Peyer's patch (tissue), 4 donors: ENCODE measurements around the gene SUN2. TPM values are rescaled to one million over a fixed set of nuclear protein-coding genes. Genes with fewer than 3 reads are reported as not detected.
A peak's percentile ranks its signal among the peaks of the same experiment; 100 is the strongest.

Experiments used
- DNase-seq, 3 donors: peaks; one replicate each; pipeline ENCODE4 v3.0.0-alpha.2; 2017 to 2019
- H3K27ac ChIP-seq, 4 donors: fragments of 200-600 bp; sonication (generic); one replicate each; pipeline ENCODE4 v1.5.1; 2016 to 2019
- H3K27me3 ChIP-seq, 2 donors: fragments of 200-600 bp; sonication (generic); one replicate each; pipeline ENCODE4 v1.5.1; 2019
- H3K36me3 ChIP-seq, 3 donors: fragments of 200-600 bp; sonication (generic); one replicate each; pipeline ENCODE4 v1.5.1; 2016 to 2019
- H3K4me1 ChIP-seq, 4 donors: fragments of 200-600 bp; sonication (generic); one replicate each; pipeline ENCODE4 v1.5.1; 2016 to 2019
- H3K4me3 ChIP-seq, 4 donors: fragments of 200-600 bp; sonication (generic); 1 replicate in 3 of 4; 2 replicates in 1 of 4; pipeline ENCODE4 v1.5.1; 2016 to 2019; ENCODE audit warnings: mild to moderate bottlenecking in 1 of 4
- H3K9me3 ChIP-seq, 4 donors: fragments of 200-600 bp; sonication (generic); one replicate each; pipeline ENCODE4 v1.5.1; 2016 to 2019; ENCODE audit warnings: mild to moderate bottlenecking in 1 of 4
- POLR2A ChIP-seq, 2 donors: fragments of 450-650 bp; IDR thresholded peaks; one replicate each; pipeline ENCODE4 v1.5.1; 2017; ENCODE audit warnings: antibody characterized with exemption in 2 of 2, mild to moderate bottlenecking in 2 of 2, moderate library complexity in 2 of 2
- total RNA-seq, 4 donors: library from RNA; depleted of rRNA; stranded (reverse); fragments of >200 nt; gene quantifications; one replicate each; pipeline ENCODE4 v1.1.0, GENCODE V29; 2016
- TF ChIP-seq, protein P1 (sequence below), 6 experiments: fragments of 450-650 bp in 4 of 6; fragments of 200-600 bp in 2 of 6; sonication (generic) in 1 of 6; IDR thresholded peaks; one replicate each; pipeline ENCODE4 v1.5.1; 2017 to 2019; ENCODE audit warnings: antibody characterized with exemption in 6 of 6, mild to moderate bottlenecking in 3 of 6, moderate library complexity in 1 of 6

Gene SUN2
- total RNA-seq, 4 donors from 2014 or later = 171 to 291 (median 248) TPM

DNA sequence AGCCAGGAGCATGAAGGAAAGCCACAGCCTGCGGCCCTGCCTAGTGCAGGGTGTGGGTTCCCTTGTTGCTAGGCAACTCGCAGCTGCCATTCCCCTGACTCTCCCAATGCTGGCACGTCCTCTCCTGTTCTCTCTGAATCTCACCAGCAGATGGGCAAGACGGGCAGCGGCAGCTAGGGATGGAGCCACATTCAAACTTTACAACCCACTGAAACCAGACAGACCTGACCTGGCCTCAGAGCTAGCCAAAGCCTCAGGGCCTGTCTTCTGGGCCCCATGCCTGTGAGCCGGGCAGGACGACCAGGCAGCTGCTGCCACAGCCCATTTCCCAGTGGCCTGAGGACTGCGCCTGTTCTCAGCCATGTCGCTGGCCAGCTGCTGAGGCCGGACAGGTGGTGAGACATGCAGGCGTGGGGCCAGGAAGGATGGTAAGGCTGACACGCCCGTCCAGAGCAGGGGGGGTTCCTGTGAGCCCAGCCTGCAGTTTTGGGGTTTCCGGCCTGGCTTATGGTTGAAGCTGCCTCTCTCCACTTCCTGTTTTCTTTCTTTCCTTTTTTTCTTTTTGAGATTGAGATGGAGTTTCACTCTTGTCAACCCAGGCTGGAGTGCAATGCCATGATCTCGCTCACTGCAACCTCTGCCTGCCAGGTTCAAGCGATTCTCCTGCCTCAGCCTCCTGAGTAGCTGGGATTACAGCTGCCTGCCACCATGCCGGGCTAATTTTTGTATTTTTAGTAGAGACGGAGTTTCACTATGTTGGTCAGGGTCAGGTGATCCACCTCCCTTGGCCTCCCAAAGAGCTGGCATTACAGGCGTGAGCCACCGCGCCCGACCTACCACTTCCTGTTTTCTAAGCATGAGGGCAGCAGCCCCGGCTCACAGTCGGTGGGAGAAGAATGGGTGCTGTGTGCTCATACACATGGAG, 4.1 kb downstream of the SUN2 start:
- TF ChIP-seq, protein P1, sequence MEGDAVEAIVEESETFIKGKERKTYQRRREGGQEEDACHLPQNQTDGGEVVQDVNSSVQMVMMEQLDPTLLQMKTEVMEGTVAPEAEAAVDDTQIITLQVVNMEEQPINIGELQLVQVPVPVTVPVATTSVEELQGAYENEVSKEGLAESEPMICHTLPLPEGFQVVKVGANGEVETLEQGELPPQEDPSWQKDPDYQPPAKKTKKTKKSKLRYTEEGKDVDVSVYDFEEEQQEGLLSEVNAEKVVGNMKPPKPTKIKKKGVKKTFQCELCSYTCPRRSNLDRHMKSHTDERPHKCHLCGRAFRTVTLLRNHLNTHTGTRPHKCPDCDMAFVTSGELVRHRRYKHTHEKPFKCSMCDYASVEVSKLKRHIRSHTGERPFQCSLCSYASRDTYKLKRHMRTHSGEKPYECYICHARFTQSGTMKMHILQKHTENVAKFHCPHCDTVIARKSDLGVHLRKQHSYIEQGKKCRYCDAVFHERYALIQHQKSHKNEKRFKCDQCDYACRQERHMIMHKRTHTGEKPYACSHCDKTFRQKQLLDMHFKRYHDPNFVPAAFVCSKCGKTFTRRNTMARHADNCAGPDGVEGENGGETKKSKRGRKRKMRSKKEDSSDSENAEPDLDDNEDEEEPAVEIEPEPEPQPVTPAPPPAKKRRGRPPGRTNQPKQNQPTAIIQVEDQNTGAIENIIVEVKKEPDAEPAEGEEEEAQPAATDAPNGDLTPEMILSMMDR (IDR thresholded peaks at IDR 0.05) = no peak
- TF ChIP-seq POLR2A (IDR thresholded peaks at IDR 0.05) = no peak
- Histone ChIP-seq H3K27ac (peak overlapping the region; percentile 73 to 100 (median 98)), H3K9me3 (no peaks in the 10 kb centered on the region), H3K4me1 (peaks cover 2 to 40% (median 26%) of the 10 kb centered on the region in 4 donors), H3K4me3 (peak overlapping the region in 3 of 4 donors; percentile 12 to 32 (median 16)), H3K27me3 (no peaks in the 10 kb centered on the region), H3K36me3 (peaks cover 0 to 62% (median 2%) of the 10 kb centered on the region in 3 donors)
- DNase-seq = peak in 2 of 3 donors; percentile 95

DNA sequence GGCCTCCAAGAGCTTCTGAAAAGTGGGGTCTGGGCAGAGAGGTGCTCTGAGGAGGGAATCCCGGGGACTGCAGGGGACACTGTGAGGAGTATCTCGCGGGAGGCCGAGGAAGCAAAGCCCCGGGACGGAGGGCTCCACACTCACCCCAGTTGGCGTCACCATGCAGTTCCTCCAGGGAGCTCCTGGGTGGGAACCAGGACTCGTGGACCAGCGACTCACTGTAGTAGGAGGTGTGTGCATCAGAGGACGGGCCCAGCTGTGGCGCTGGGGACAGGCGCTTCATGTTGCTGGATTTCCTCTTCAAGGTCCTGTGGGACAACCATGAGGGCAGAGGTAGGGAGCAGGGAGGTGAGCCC, 4.8 kb downstream of the SUN2 start:
- Histone ChIP-seq H3K4me3 (peak overlapping the region in 2 of 4 donors; percentile 12 to 32), H3K4me1 (peaks cover 2 to 35% (median 24%) of the 10 kb centered on the region in 4 donors), H3K36me3 (peaks cover 0 to 68% (median 2%) of the 10 kb centered on the region in 3 donors), H3K27ac (peak overlapping the region; percentile 50 to 100 (median 86)), H3K27me3 (no peaks in the 10 kb centered on the region), H3K9me3 (no peaks in the 10 kb centered on the region)
- TF ChIP-seq, protein P1 (IDR thresholded peaks at IDR 0.05) = no peak
- TF ChIP-seq POLR2A (IDR thresholded peaks at IDR 0.05) = no peak
- no peak for DNase-seq

DNA sequence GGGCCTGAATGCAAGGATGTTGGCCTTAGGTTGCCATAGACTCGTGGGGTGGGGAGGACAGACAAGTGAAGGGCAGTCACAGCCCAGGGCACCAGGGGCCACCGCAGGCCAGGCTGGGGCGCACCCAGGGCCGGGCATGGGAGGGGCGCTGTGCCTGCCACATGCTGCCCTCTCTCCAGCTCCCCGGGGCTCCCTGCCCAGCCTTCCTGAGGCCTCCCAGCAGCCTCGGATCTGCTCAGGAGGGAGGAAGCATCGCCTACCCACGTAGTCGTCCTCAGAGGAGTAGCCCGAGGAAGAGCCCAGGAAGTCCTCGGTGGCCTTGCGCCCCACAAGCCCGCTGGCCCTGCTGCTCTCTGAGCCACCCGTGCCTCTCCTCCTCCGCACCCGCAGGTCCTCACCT, 5.2 kb downstream of the SUN2 start:
- Histone ChIP-seq H3K27ac (peak overlapping the region; percentile 50 to 100 (median 86)), H3K9me3 (no peaks in the 10 kb centered on the region), H3K27me3 (no peaks in the 10 kb centered on the region), H3K36me3 (peaks cover 0 to 72% (median 2%) of the 10 kb centered on the region in 3 donors), H3K4me3 (no peak overlapping the region), H3K4me1 (peaks cover 2 to 35% (median 24%) of the 10 kb centered on the region in 4 donors)
- no peak for TF ChIP-seq POLR2A (IDR thresholded peaks at IDR 0.05)
- TF ChIP-seq, protein P1 (IDR thresholded peaks at IDR 0.05) = no peak
- no peak for DNase-seq

DNA sequence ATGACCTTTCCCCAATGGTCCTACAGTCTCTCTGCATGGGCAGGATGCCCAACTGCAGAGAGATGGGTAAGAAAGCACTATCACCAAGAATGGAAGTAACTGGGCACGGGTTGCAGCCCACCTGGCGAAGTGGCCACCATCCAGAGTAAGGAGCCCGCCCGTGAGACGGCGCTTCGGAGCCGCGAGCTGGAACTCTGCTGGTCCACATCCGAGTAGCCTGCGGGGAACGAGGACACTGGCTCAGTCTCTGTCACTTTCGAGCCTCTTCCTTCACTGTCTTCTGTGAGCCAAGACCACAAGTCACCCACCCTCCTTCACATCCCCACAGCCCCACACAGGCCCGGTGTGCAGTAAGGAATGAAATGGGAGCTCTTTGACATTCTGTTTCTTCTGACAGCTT, 5.7 kb downstream of the SUN2 start:
- TF ChIP-seq POLR2A (IDR thresholded peaks at IDR 0.05) = no peak
- H3K36me3 ChIP-seq = peaks cover 0 to 77% (median 2%) of the 10 kb centered on the region in 3 donors
- H3K9me3 ChIP-seq = no peaks in the 10 kb centered on the region
- no peak overlapping the region for H3K4me3 ChIP-seq
- DNase-seq = no peak
- peaks cover 2 to 35% (median 24%) of the 10 kb centered on the region in 4 donors for H3K4me1 ChIP-seq
- peak overlapping the region in 1 of 4 donors; percentile 99 for H3K27ac ChIP-seq
- H3K27me3 ChIP-seq = no peaks in the 10 kb centered on the region

DNA sequence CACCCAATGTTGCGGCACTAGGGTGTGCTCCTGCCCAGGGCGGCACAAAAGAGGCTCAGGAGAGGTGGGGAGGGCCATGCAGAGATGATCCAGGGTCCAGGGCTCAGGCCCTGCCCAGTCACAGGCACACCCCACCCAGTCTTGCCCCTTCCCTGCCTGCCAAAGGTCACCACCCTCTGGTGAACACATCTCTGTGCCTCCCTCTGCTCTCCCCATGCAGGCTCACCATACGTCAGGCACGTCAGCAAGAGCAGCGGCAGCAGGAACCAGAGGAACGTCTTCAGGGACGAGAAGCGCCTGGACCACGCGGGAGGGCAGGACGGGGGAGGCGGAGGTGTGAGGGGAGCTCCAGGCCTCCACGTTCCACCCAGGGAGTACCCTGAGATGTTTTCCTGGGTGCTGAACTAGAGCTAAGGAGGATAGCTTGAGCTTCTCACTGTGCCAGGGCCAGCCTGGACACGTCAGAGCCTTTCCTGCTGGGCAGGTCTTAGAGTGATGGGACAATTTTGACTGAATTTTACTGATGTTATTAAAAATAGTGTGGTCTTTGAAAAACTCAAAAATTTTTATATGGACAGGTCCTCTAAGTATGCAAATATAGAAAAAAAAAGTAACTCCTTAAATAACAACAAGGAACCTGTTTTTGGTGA, 7.2 kb downstream of the SUN2 start:
- no peak overlapping the region for H3K27ac ChIP-seq
- DNase-seq = no peak

More for the DNA sequence above, 7.2 kb downstream of the SUN2 start:
- Histone ChIP-seq H3K4me1 (peaks cover 2 to 27% (median 23%) of the 10 kb centered on the region in 4 donors), H3K27me3 (no peaks in the 10 kb centered on the region), H3K9me3 (no peaks in the 10 kb centered on the region), H3K36me3 (peaks cover 0 to 92% (median 2%) of the 10 kb centered on the region in 3 donors), H3K4me3 (no peak overlapping the region)
- TF ChIP-seq, protein P1 (IDR thresholded peaks at IDR 0.05) = no peak
- no peak for TF ChIP-seq POLR2A (IDR thresholded peaks at IDR 0.05)
